HFF-Myc (cell line): ENCODE results near the gene TJAP1.
"Not testable (repeated sequence)": the region's sequence is repeated elsewhere in the genome, so short reads cannot be mapped to it uniquely, and the experiment has no call there.

Experiments
- DNase-seq: peaks from one replicate; pipeline ENCODE4 v3.0.0-alpha.2; 2011; ENCODE audit warnings: low read depth; ENCODE audit errors: extremely low read depth
- H3K4me3 ChIP-seq: replicated peaks from 2 replicates; pipeline ENCODE4 v1.5.1; 2011; ENCODE audit warnings: low read depth, mild to moderate bottlenecking, control low read depth, low read length
- CTCF ChIP-seq: IDR thresholded peaks from 2 replicates; pipeline ENCODE4 v1.5.1; 2012; ENCODE audit warnings: mild to moderate bottlenecking, low read depth, low read length, control low read depth; ENCODE audit errors: missing control alignments

The TJAP1 gene

GRCh38 chr6:43494321-43494720, 17.0 kb downstream of the TJAP1 start:
- no peak for TF ChIP-seq CTCF
- no peak overlapping the region for H3K4me3 ChIP-seq
- DNase-seq: no peak

- no peak overlapping the region for H3K4me3 ChIP-seq
- DNase-seq: no peak
- TF ChIP-seq CTCF: no peak
Observed at GRCh38 chr6:43494766-43495165, 17.4 kb downstream of the TJAP1 start.

DNA sequence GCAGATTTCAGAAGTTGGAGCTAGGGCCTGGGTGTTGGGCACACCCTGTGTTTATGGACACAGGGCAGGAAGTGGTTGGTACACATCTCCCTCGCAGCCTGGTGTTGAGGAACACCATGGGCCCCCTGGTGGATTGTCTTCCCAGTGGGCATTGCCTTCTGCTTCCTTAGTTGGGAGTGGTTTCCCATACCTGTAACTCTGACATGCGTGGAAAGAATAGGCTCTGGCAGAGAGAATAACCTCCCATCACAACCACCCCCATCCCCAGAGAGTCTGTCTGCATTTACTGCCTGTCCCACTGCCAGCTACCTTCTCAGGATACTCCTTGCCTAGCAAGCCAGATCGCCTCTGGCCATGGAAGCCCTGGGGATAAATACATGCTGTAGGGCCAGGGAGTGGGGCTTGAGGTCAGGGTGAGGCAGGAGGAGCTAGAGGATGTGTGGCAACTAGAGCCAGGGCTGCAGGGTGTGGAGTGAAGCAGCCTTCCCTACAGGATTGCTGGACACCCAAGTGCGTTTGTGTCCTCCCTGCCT, 18.1 kb downstream of the TJAP1 start:
- H3K4me3 ChIP-seq: no peak overlapping the region
- TF ChIP-seq CTCF: peak; percentile 24
- DNase-seq: no peak

DNA sequence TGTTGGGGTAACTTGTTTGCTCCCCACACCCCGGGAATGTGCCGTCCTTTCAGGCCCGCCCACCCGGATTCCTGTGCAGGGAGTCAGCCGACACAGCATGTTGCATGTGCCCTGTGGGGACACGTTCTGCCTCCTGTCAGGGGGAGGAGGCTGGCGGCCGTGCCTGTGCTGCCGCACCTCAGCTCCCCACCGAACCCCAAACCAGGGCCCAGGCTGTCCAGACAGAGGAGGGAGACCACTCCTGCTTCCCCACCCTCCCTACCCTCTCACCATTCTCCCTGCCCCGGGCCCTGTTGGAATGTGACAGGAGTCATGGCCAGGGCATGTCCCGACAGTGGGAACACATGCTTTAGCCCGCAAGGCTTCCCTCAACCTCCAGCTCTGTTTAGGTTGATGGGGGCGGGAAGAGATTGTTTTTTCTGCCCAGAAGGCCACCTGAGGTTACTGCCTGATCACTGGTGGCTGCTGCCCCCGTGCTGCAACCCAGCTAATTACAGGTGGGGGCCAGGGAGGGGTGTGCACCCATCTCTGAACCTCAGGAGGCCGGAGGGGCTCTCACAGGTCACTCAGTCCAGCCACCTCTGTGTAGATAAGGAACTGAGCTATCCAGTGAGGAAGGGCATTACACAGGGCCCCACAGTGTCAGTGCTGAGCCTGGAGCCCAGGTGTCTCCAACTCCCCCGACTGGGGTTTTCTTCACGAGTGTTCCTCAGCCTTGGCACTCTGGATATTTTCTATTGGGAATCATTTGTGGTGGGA, 19.2 kb downstream of the TJAP1 start:
- TF ChIP-seq CTCF: peak; percentile 70
- 0 out of 2 replicates have a peak overlapping the region, but pooled peaks have one; percentile 2 for H3K4me3 ChIP-seq
- DNase-seq: no peak

GRCh38 chr6:43497129-43497396, 19.7 kb downstream of the TJAP1 start:
- no peak overlapping the region for H3K4me3 ChIP-seq
- no peak for DNase-seq
- TF ChIP-seq CTCF: no peak

GRCh38 chr6:43497689-43498088, 20.3 kb downstream of the TJAP1 start:
- no peak for DNase-seq
- TF ChIP-seq CTCF: no peak
- H3K4me3 ChIP-seq: no peak overlapping the region

- not testable (repeated sequence) for H3K4me3 ChIP-seq, DNase-seq
Observed at GRCh38 chr6:43498291-43498690, 20.9 kb downstream of the TJAP1 start.
